Measurements from ENCODE around the gene ADGRG3. TPM values are rescaled to one million over a fixed set of nuclear protein-coding genes. Genes with fewer than 3 reads are reported as not detected.

ADGRG3 gene
- total and polyA plus RNA-seq, 9 of the 15 experiments (the other 6 are each of a cell fraction or from before 2014, with no cell fraction given) = 0.09 to 0.52 (median 0.14) TPM; not detected in 3

- TF ChIP-seq ZNF318 (IDR thresholded peaks at IDR 0.05; ENCODE audit: borderline replicate concordance in 1 of 2, low read depth in 1 of 2) (no peak), ZFP1 (CRISPR knock-in tag; IDR thresholded peaks at IDR 0.05) (no peak), TEAD4 (IDR thresholded peaks at IDR 0.05; ENCODE audit: low read length) (no peak), TEAD4 (CRISPR knock-in tag; IDR thresholded peaks at IDR 0.05; ENCODE audit: borderline replicate concordance) (no peak), ATF4 (CRISPR knock-in tag; IDR thresholded peaks at IDR 0.05) (no peak), E2F1 (CRISPR knock-in tag; IDR thresholded peaks at IDR 0.05) (no peak), FOSL1 (tag; conservative IDR thresholded peaks at IDR 0.05) (peak; percentile 77), ZNF76 (CRISPR knock-in tag; IDR thresholded peaks at IDR 0.05; ENCODE audit: borderline replicate concordance) (no peak), SNRNP70 (optimal IDR thresholded peaks at IDR 0.05; ENCODE audit: low read depth, low read length) (no peak), SRSF3 (IDR thresholded peaks at IDR 0.05; ENCODE audit: insufficient read depth, low read length) (no peak), PURB (CRISPR knock-in tag; IDR thresholded peaks at IDR 0.05; ENCODE audit: low read depth) (no peak), NR3C1 (CRISPR knock-in tag; IDR thresholded peaks at IDR 0.05) (no peak), HMBOX1 (IDR thresholded peaks at IDR 0.05) (peak; percentile 71), ELF4 (CRISPR knock-in tag; IDR thresholded peaks at IDR 0.05) (no peak), FUS (optimal IDR thresholded peaks at IDR 0.05; ENCODE audit: low read depth, low read length) (no peak), ZNF347 (CRISPR knock-in tag; IDR thresholded peaks at IDR 0.05; ENCODE audit: low read depth) (no peak), ZNF589 (CRISPR knock-in tag; IDR thresholded peaks at IDR 0.05; ENCODE audit: low read depth) (0 out of 2 replicates have a peak, but pooled peaks have one; percentile 35)
Measured at GRCh38 chr16:57711993-57712392, 43.9 kb downstream of the ADGRG3 start (continued).
